HepG2 (cell line): ENCODE results near the gene TMEM156. TPM values are rescaled to one million over a fixed set of nuclear protein-coding genes. Genes with fewer than 3 reads are reported as not detected.

ENCODE experiments used
- ATAC-seq: fragments of 200-7000 bp; cut with Tn5 transposase; 3 replicates; pipeline ENCODE4 v1.9.1; 2020; ENCODE audit warnings: mild to moderate bottlenecking, moderate library complexity
- BruUV-seq: library from RNA; stranded (reverse); fragments of 400-500 nt; replicated peaks from 2 replicates; lab custom pipeline; 2021; lab: Mats Ljungman, UMichigan
- CTCF ChIA-PET: fragments of 300-600 bp; formaldehyde crosslinking; extraction: SDS; loops from one replicate; lab custom pipeline; 2021; ENCODE audit warnings: low total read pairs, inconsistent platforms, low intra/inter-chr PET ratio; lab: Yijun Ruan, JAX
- POLR2A ChIA-PET: fragments of 350-600 bp; sonication (Branson Sonifier 250); formaldehyde crosslinking; loops from one replicate; lab custom pipeline; 2020; ENCODE audit warnings: antibody characterized with exemption, inconsistent platforms; lab: Yijun Ruan, JAX
- DNase-seq: peaks from one replicate; pipeline ENCODE4 v3.0.0-alpha.2; 2015; ENCODE audit warnings: low spot score
- FAIRE-seq: peaks from 3 replicates; lab custom pipeline; 2011; peaks lifted over from hg19 to GRCh38; lab: Jason Lieb, UNC
- H2AFZ ChIP-seq: one replicate; pipeline ENCODE4 v1.6.1; 2011; ENCODE audit warnings: low read length, inconsistent platforms
- H3K27ac ChIP-seq: fragments of 300-600 bp; 3 replicates; pipeline ENCODE4 v1.8.0; 2011; ENCODE audit warnings: mixed run types, mild to moderate bottlenecking, mixed read lengths, low read length, inconsistent platforms; ENCODE audit not compliant: insufficient read depth; ENCODE audit errors: extremely low read length
- H3K27me3 ChIP-seq, 2 experiments: fragments of 200-600 bp in 1 of 2; 2 replicates in 1 of 2; 3 replicates in 1 of 2; pipeline versions ENCODE4 v1.6.0 to v1.8.0; 2011; ENCODE audit warnings: low read length in 2 of 2, mild to moderate bottlenecking in 2 of 2, moderate library complexity in 2 of 2, inconsistent platforms in 1 of 2; ENCODE audit not compliant: insufficient read depth in 2 of 2, control insufficient read depth in 1 of 2
- H3K36me3 ChIP-seq, 2 experiments: fragments of 200-600 bp in 1 of 2; replicated peaks in 1 of 2; 2 replicates in 1 of 2; 3 replicates in 1 of 2; pipeline versions ENCODE4 v1.5.1 to v1.8.0; 2011; ENCODE audit warnings: low read length in 2 of 2, inconsistent platforms in 1 of 2; ENCODE audit not compliant: insufficient read depth in 2 of 2, control insufficient read depth in 1 of 2
- H3K4me1 ChIP-seq: 2 replicates; pipeline ENCODE4 v1.5.1; 2012; ENCODE audit warnings: low read length, inconsistent platforms; ENCODE audit not compliant: insufficient read depth
- H3K4me2 ChIP-seq: 2 replicates; pipeline ENCODE4 v1.6.0; 2011; ENCODE audit warnings: low read depth, low read length, inconsistent platforms
- H3K4me3 ChIP-seq, 3 experiments: fragments of 200-600 bp in 1 of 3; sonication (generic), shearing (Covaris generic) in 1 of 3; replicated peaks in 1 of 3; 2 replicates each; pipeline ENCODE4 v1.5.1; 2011 to 2016; ENCODE audit warnings: low read length in 3 of 3, inconsistent platforms in 2 of 3, low read depth in 2 of 3, mild to moderate bottlenecking in 2 of 3, control low read depth in 1 of 3, mixed read lengths in 1 of 3; ENCODE audit not compliant: insufficient read depth in 1 of 3
- H3K79me2 ChIP-seq: one replicate; pipeline ENCODE4 v1.6.1; 2011; ENCODE audit warnings: low read length, inconsistent platforms; ENCODE audit not compliant: insufficient read depth
- H3K9ac ChIP-seq: 2 replicates; pipeline ENCODE4 v1.6.0; 2011; ENCODE audit warnings: mild to moderate bottlenecking, low read depth, low read length, inconsistent platforms; ENCODE audit not compliant: insufficient read depth
- H3K9me3 ChIP-seq: 2 replicates; pipeline ENCODE4 v1.5.1; 2012; ENCODE audit warnings: mild to moderate bottlenecking, low read length
- H4K20me1 ChIP-seq: 2 replicates; pipeline ENCODE4 v1.6.0; 2011; ENCODE audit warnings: inconsistent platforms, mild to moderate bottlenecking, low read length, moderate library complexity; ENCODE audit not compliant: insufficient read depth
- HDAC2 ChIP-seq: sonication (generic); formaldehyde crosslinking; IDR thresholded peaks from 2 replicates; pipeline ENCODE4 v1.4.0; 2020; ENCODE audit warnings: missing genetic modification reagents
- HNF4G ChIP-seq, 2 experiments: sonication (generic) in 1 of 2; formaldehyde crosslinking in 1 of 2; IDR thresholded peaks; 2 replicates each; pipeline versions ENCODE4 v1.4.0 to v1.6.1; 2011 to 2020; ENCODE audit warnings: borderline replicate concordance in 2 of 2, low read depth in 2 of 2, mild to moderate bottlenecking in 2 of 2, low read length in 1 of 2, missing genetic modification reagents in 1 of 2, moderate library complexity in 1 of 2
- HNRNPH1 ChIP-seq: fragments of 200-400 bp; formaldehyde crosslinking; optimal IDR thresholded peaks from 2 replicates; pipeline ENCODE3; 2017; ENCODE audit warnings: mild to moderate bottlenecking, low read depth, low read length
- RXRA ChIP-seq: sonication (generic); formaldehyde crosslinking; IDR thresholded peaks from 2 replicates; pipeline ENCODE4 v1.5.1; 2020; ENCODE audit warnings: missing genetic modification reagents
- STAG1 ChIP-seq: sonication (generic); formaldehyde crosslinking; IDR thresholded peaks from 2 replicates; pipeline ENCODE4 v1.4.0; 2020; ENCODE audit warnings: missing genetic modification reagents
- TCF7 ChIP-seq: sonication (generic); IDR thresholded peaks from 2 replicates; pipeline ENCODE4 v1.6.1; 2016; ENCODE audit warnings: antibody characterized with exemption, low read depth
- ZMAT3 ChIP-seq: sonication (generic); formaldehyde crosslinking; conservative IDR thresholded peaks from 2 replicates; pipeline ENCODE4 v1.7.0; 2021; ENCODE audit warnings: missing genetic modification reagents
- ZNF253 ChIP-seq: sonication (generic); formaldehyde crosslinking; IDR thresholded peaks from 2 replicates; pipeline ENCODE4 v1.8.0; 2022; ENCODE audit warnings: mild to moderate bottlenecking, missing genetic modification reagents, borderline replicate concordance
- ZNF333 ChIP-seq: sonication (generic); formaldehyde crosslinking; IDR thresholded peaks from 2 replicates; pipeline ENCODE4 v1.4.0; 2020; ENCODE audit warnings: mild to moderate bottlenecking, missing genetic modification reagents, borderline replicate concordance
- WGBS: methylation state at CpG from one replicate; pipeline ENCODE4 v1.1.6; 2017; ENCODE audit warnings: low lambda C conversion rate; 5-methylcytosine and 5-hydroxymethylcytosine counted together
- in situ Hi-C: cut with HindIII; loops from 2 replicates; pipeline ENCODE4 v1.10.0; 2017; ENCODE audit warnings: low pct_unique_long_range_greater_than_20kb; ENCODE audit not compliant: extremely low pct_ligation_motif_present
- intact Hi-C: fragments of 100-400 bp; cut with micrococcal nuclease; formaldehyde crosslinking; loops from one replicate; pipeline ENCODE4 v1.10.0; 2022; ENCODE audit not compliant: unreplicated experiment
- polyA plus RNA-seq, 8 experiments: library from polyadenylated mRNA; depleted of rRNA in 3 of 8; stranded (reverse) in 7 of 8; unstranded in 1 of 8; fragments of >200 nt; fragmentation: Illumina TruSeq in 4 of 8; extraction: Trizol in 4 of 8; gene quantifications; 2 replicates each; pipeline versions ENCODE4 v1.2.1 to v1.2.3, GENCODE V29; 2011 to 2016; ENCODE audit warnings: low read depth in 4 of 8, missing spikeins in 1 of 8, mixed read lengths in 1 of 8; ENCODE audit not compliant: insufficient read depth in 1 of 8
- total RNA-seq, 5 experiments: library from RNA; depleted of rRNA; stranded (reverse); fragments of >200 nt; fragmentation: Illumina TruSeq; extraction: Trizol; gene quantifications; 2 replicates each; pipeline ENCODE4 v1.2.3, GENCODE V29; 2016; ENCODE audit warnings: low read depth in 1 of 5
- TF ChIP-seq, protein P1 (sequence below): IDR thresholded peaks from 2 replicates; pipeline ENCODE4 v1.6.1; 2018; ENCODE audit warnings: missing genetic modification reagents
- TF ChIP-seq, protein P2 (sequence below): sonication (generic); formaldehyde crosslinking; IDR thresholded peaks from 2 replicates; pipeline ENCODE4 v1.5.0; 2020; ENCODE audit warnings: missing genetic modification reagents, mild to moderate bottlenecking, borderline replicate concordance
- TF ChIP-seq, protein P3 (sequence below): sonication (generic); formaldehyde crosslinking; IDR thresholded peaks from 2 replicates; pipeline ENCODE4 v1.5.1; 2020; ENCODE audit warnings: mild to moderate bottlenecking, missing genetic modification reagents, borderline replicate concordance

TMEM156 gene
- total and polyA plus RNA-seq, 2 of the 13 experiments (the other 11 are each of a cell fraction or from before 2014, with no cell fraction given) = 1.6 TPM; not detected in 1

DNA sequence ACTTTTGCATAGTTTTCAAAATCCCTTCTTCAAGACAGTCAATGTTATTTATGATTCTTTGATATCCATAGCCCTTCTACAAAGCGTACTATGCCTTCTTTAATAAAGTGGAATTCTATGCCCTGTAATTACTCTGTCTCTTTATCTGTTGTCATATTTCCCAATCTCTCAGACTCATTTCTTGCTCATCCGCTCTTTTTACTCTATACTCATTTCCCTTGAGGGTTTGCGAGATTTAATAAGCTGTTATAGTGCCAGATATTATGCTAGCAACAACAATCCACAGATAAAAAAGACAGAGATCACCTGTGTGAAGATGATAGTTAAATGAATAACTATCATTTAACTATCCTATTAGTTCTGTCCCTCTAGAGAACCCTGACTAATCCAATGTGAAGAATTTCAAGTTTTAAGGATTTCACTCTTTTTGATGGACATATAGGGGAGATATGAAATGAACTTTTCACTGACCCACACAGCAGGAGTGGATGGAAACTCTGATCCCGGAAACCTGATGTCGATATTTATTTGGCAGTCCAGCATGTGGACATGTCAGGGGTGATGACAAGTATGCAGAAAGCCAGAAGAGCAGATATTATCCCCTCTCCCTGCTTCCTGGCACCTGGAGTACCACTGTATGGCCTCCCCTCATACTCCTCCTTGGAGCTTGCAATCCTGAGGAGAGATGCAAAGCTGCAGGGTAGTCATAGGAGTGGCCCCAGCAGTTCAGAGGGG, 49.7 kb downstream of the TMEM156 start:
- intact Hi-C loops (loop anchor here (10.0 kb wide), 1 partner anchor 48 kb away; no protein-coding TSS in a partner anchor), in situ Hi-C loops (no loop called here)

More for the DNA sequence above, 49.7 kb downstream of the TMEM156 start:
- Histone ChIP-seq H3K27me3 (no peaks in the 10 kb centered on the region), H3K36me3 (no peaks in the 10 kb centered on the region), H3K4me1 (peaks cover 37% of the 10 kb centered on the region), H4K20me1 (no peaks in the 10 kb centered on the region), H3K9ac (no peak overlapping the region), H3K27ac (no peak overlapping the region), H3K9me3 (no peaks in the 10 kb centered on the region), H2AFZ (no peak overlapping the region), H3K4me2 (no peak overlapping the region), H3K4me3 (no peak overlapping the region), H3K79me2 (no peaks in the 10 kb centered on the region)
- BruUV-seq = no TSS peak
- POLR2A ChIA-PET = no interaction called here
- CTCF ChIA-PET = no interaction called here
- DNase-seq = no peak
- no peak for ATAC-seq
- no peak for FAIRE-seq
- 81% methylated on average over 5 of the region's 5 CpGs for WGBS
- no peak for TF ChIP-seq RXRA (CRISPR knock-in tag)
- TF ChIP-seq, protein P1, sequence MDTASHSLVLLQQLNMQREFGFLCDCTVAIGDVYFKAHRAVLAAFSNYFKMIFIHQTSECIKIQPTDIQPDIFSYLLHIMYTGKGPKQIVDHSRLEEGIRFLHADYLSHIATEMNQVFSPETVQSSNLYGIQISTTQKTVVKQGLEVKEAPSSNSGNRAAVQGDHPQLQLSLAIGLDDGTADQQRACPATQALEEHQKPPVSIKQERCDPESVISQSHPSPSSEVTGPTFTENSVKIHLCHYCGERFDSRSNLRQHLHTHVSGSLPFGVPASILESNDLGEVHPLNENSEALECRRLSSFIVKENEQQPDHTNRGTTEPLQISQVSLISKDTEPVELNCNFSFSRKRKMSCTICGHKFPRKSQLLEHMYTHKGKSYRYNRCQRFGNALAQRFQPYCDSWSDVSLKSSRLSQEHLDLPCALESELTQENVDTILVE = no peak
- no peak for TF ChIP-seq STAG1 (CRISPR knock-in tag)
- TF ChIP-seq, protein P2, sequence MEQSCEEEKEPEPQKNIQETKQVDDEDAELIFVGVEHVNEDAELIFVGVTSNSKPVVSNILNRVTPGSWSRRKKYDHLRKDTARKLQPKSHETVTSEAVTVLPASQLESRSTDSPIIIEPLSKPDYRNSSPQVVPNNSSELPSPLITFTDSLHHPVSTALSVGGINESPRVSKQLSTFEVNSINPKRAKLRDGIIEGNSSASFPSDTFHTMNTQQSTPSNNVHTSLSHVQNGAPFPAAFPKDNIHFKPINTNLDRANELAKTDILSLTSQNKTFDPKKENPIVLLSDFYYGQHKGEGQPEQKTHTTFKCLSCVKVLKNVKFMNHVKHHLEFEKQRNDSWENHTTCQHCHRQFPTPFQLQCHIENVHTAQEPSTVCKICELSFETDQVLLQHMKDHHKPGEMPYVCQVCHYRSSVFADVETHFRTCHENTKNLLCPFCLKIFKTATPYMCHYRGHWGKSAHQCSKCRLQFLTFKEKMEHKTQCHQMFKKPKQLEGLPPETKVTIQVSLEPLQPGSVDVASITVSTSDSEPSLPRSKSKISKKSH = no peak
- no peak for TF ChIP-seq TCF7
- no peak for TF ChIP-seq ZNF333
- no peak for TF ChIP-seq HNF4G (IDR thresholded peaks at IDR 0.05; ENCODE audit: borderline replicate concordance, low read depth, low read length)
- no peak for TF ChIP-seq HNF4G (CRISPR knock-in tag; IDR thresholded peaks at IDR 0.05; ENCODE audit: borderline replicate concordance, low read depth)
- no peak for TF ChIP-seq HNRNPH1
- no peak for TF ChIP-seq ZMAT3
- TF ChIP-seq ZNF253 (CRISPR knock-in tag) = no peak
- no peak for TF ChIP-seq HDAC2
- TF ChIP-seq, protein P3, sequence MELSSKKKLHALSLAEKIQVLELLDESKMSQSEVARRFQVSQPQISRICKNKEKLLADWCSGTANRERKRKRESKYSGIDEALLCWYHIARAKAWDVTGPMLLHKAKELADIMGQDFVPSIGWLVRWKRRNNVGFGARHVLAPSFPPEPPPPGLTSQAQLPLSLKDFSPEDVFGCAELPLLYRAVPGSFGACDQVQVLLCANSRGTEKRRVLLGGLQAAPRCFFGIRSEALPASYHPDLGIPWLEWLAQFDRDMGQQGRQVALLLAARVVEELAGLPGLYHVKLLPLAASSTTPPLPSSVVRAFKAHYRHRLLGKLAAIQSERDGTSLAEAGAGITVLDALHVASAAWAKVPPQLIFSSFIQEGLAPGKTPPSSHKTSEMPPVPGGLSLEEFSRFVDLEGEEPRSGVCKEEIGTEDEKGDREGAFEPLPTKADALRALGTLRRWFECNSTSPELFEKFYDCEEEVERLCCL (CRISPR knock-in tag) = no peak
